ENCODE data around the gene PRXL2B.

The PRXL2B gene

DNA sequence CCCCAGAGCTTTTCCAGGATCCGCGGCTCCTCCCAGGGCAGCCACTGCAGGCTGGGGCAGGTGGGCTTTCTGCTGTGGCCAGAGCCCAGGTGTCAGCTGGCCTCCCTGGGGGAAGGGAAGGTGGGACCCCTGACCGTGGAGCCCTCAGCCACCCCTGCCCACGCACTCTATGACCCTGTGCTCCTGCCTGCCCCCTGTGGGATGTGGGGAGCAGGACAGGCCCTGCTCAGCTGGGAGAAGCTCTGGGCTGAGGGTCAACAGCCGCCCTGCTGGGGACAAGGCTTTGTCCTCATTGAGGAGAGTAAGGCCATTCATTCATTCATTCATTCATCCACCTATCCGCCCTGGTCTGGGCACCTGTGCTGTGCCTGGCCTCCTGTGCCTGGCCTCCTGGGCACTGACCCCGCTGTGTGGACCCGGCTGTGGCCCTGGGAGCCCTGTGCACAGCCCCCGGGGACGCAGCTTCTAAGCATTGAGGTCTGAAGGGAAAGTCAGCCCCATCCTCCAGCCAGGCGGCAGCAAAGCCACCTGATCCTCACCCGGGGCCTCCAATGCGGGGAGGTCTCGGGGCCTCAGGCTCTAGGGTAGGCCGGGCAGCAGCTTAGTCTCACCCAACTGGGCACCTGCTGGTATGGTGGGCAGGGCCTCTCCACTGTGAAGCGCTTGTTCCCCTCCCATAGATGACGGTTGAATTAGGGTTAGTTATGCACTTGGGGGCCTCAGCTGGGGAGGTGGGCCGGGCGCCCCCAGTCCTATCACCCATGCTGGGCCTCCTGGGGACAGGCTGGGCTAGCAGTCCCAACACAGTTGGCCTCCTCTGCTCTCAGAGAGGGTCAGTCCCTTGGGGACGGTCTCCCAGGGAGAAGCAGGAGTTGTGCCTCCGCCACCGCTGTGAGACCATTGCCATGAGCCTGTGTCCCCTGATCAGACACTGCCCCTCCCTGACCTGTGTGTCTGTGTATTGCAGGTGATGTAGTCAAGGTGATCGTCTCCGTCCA is 24.4 kb upstream of the PRXL2B start:
- no peak for TF ChIP-seq POLR2AphosphoS5 (IDR thresholded peaks at IDR 0.05; ENCODE audit: low read depth)
- no peak for TF ChIP-seq GABPA (IDR thresholded peaks at IDR 0.05; ENCODE audit: low read depth)
- no peak for TF ChIP-seq SPI1 (IDR thresholded peaks at IDR 0.05; ENCODE audit: borderline replicate concordance, low read depth)
- TF ChIP-seq, protein P1, sequence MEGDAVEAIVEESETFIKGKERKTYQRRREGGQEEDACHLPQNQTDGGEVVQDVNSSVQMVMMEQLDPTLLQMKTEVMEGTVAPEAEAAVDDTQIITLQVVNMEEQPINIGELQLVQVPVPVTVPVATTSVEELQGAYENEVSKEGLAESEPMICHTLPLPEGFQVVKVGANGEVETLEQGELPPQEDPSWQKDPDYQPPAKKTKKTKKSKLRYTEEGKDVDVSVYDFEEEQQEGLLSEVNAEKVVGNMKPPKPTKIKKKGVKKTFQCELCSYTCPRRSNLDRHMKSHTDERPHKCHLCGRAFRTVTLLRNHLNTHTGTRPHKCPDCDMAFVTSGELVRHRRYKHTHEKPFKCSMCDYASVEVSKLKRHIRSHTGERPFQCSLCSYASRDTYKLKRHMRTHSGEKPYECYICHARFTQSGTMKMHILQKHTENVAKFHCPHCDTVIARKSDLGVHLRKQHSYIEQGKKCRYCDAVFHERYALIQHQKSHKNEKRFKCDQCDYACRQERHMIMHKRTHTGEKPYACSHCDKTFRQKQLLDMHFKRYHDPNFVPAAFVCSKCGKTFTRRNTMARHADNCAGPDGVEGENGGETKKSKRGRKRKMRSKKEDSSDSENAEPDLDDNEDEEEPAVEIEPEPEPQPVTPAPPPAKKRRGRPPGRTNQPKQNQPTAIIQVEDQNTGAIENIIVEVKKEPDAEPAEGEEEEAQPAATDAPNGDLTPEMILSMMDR (IDR thresholded peaks at IDR 0.05; ENCODE audit: insufficient read depth, low read length): no peak
- TF ChIP-seq, protein P2, sequence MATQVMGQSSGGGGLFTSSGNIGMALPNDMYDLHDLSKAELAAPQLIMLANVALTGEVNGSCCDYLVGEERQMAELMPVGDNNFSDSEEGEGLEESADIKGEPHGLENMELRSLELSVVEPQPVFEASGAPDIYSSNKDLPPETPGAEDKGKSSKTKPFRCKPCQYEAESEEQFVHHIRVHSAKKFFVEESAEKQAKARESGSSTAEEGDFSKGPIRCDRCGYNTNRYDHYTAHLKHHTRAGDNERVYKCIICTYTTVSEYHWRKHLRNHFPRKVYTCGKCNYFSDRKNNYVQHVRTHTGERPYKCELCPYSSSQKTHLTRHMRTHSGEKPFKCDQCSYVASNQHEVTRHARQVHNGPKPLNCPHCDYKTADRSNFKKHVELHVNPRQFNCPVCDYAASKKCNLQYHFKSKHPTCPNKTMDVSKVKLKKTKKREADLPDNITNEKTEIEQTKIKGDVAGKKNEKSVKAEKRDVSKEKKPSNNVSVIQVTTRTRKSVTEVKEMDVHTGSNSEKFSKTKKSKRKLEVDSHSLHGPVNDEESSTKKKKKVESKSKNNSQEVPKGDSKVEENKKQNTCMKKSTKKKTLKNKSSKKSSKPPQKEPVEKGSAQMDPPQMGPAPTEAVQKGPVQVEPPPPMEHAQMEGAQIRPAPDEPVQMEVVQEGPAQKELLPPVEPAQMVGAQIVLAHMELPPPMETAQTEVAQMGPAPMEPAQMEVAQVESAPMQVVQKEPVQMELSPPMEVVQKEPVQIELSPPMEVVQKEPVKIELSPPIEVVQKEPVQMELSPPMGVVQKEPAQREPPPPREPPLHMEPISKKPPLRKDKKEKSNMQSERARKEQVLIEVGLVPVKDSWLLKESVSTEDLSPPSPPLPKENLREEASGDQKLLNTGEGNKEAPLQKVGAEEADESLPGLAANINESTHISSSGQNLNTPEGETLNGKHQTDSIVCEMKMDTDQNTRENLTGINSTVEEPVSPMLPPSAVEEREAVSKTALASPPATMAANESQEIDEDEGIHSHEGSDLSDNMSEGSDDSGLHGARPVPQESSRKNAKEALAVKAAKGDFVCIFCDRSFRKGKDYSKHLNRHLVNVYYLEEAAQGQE (IDR thresholded peaks at IDR 0.05; ENCODE audit: insufficient replicate concordance, low read depth): no peak
- DNase-seq (ENCODE audit: low read depth in 1 of 2, low spot score in 1 of 2): no peak
- Histone ChIP-seq H3K27me3 (ENCODE audit: insufficient read depth, poor library complexity, severe bottlenecking) (no peaks in the 10 kb centered on the region), H3K27ac (replicated peaks) (no peak overlapping the region), H3K4me3 (replicated peaks; ENCODE audit: insufficient read depth, low read length) (no peak overlapping the region)

DNA sequence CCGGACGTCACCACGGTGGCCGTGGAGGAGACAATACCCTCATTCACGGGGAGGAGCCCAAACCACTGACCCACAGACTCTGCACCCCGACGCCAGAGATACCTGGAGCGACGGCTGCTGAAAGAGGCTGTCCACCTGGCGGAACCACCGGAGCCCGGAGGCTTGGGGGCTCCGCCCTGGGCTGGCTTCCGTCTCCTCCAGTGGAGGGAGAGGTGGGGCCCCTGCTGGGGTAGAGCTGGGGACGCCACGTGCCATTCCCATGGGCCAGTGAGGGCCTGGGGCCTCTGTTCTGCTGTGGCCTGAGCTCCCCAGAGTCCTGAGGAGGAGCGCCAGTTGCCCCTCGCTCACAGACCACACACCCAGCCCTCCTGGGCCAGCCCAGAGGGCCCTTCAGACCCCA is 23.4 kb upstream of the PRXL2B start:
- Histone ChIP-seq H3K27ac (replicated peaks) (no peak overlapping the region), H3K4me3 (replicated peaks; ENCODE audit: insufficient read depth, low read length) (no peak overlapping the region), H3K27me3 (ENCODE audit: insufficient read depth, poor library complexity, severe bottlenecking) (no peaks in the 10 kb centered on the region)
- TF ChIP-seq SPI1 (IDR thresholded peaks at IDR 0.05; ENCODE audit: borderline replicate concordance, low read depth): no peak
- TF ChIP-seq GABPA (IDR thresholded peaks at IDR 0.05; ENCODE audit: low read depth): no peak
- TF ChIP-seq, protein P2 (IDR thresholded peaks at IDR 0.05; ENCODE audit: insufficient replicate concordance, low read depth): no peak
- TF ChIP-seq POLR2AphosphoS5 (IDR thresholded peaks at IDR 0.05; ENCODE audit: low read depth): no peak
- TF ChIP-seq, protein P1 (IDR thresholded peaks at IDR 0.05; ENCODE audit: insufficient read depth, low read length): no peak
- no peak for DNase-seq (ENCODE audit: low read depth in 1 of 2, low spot score in 1 of 2)

DNA sequence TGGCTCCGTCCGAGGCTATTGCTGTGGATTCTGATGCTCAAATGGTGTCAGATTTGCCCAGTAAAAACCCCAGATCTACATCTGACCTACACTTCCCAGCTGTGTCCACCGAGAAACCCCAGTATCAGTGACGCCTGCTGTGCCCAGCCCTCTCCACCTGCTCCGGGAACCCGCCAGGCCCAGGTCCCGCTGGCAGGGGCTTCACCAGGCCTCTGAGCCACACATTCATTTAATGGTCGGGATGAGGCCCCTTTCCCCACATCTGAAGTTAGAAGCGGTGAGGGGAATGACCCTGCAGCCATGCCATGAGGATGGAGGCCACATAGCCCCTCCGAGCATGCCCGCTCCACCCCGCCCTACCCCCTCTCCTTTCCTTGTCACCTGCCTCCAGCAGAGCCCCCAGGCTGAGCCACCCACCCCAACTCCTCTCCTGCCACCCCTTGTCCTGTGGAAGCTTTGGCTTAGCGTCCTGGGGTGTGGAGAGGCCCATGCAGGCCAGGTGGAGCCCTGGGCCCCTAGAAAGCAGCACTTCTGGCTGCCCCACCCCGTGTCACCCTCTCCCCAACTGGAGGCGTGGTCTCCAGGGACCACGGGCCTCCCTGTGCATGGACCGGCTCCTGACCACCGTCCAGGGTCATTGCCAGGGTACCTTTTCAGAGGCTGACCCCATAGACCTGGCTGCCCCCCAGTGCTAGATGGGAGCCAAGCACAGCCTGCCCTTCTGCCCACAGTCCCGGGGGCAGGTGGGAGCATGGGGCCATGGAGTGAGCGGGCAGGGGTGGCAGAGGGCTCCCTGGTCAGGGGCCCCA is 22.4 kb upstream of the PRXL2B start:
- H3K4me3 ChIP-seq (replicated peaks; ENCODE audit: insufficient read depth, low read length): no peak overlapping the region
- no peak for TF ChIP-seq POLR2AphosphoS5 (IDR thresholded peaks at IDR 0.05; ENCODE audit: low read depth)
- TF ChIP-seq, protein P1 (IDR thresholded peaks at IDR 0.05; ENCODE audit: insufficient read depth, low read length): no peak
- H3K27me3 ChIP-seq (ENCODE audit: insufficient read depth, poor library complexity, severe bottlenecking): no peaks in the 10 kb centered on the region
- no peak for DNase-seq (ENCODE audit: low read depth in 1 of 2, low spot score in 1 of 2)
- H3K27ac ChIP-seq (replicated peaks): no peak overlapping the region
